ENCODE measurements around the gene CHDH. TPM values are rescaled to one million over a fixed set of nuclear protein-coding genes. Genes with fewer than 3 reads are reported as not detected.

CHDH gene
- total and polyA plus RNA-seq, 8 donors: 9.3 to 28.2 (median 18.5) TPM

DNA sequence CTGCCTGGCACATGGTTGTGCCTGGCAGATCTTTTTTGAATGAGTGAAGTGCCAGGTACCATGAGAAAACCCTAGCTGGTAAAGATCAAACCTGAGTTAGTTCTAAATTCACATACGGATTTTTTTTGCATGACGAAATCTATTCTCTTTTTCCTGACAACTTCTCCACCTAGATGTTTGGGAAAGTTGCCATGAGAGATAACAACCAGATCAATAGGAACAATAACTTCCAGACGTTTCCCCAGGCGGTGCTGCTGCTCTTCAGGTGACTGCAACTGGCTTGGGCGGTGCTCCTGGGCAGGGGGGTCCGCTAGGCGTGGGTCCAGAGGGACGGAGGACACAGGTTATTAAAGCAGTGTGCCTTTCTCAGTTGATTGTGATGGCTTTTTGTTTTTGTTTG lies 71.8 kb downstream of the CHDH start:
- intact Hi-C loops (cut with DNase I): no loop called here
- ATAC-seq: peak in 1 of 4 donors; percentile 46

DNA sequence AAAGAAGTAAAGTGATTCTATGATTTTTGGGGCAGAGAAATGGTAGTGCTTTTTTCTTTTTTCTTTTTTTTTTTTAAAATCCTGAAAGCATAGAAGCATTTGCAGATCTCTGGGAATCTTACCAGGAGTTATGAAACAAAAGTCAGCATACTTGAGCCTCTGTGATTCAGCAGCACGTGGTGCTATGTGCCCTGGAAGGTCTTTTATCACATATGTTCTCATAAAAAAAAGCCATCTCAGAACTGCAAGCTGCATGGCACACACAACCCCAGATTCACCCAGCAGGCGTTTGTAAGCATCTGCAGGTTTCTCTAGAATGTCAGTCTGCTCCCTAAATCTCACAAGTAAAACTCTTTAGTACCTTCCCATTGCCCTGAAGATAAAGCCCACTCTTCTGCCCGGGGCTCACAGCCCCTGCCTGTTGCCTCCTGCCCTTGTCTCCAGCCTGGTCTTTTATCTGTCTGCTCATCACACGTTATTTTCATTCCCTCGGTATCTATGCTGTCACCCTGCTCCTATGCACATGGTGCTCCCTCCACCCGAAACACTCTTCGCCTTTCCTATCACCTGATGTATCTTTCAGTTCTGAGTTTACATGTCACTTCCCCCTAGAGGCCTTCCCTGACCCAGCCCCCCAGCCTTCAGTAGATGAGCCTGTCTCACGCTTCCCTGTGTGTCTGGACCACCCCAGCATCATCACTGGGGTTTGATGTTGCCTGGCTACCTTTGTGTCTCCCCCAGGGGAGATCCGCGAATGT lies 72.4 kb downstream of the CHDH start:
- DNase-seq (peak in 1 of 6 donors; percentile 31), FAIRE-seq (no peak), ATAC-seq (peak; percentile 48 to 66 (median 60))
- H3K27me3 ChIP-seq: no peaks in the 10 kb centered on the region
- no peaks in the 10 kb centered on the region for H3K36me3 ChIP-seq
- H3K4me3 ChIP-seq: no peak overlapping the region
- H3K27ac ChIP-seq: no peak overlapping the region
- H3K9me3 ChIP-seq: no peaks in the 10 kb centered on the region
- WGBS, 2 donors: 64 to 71% methylated on average over 10 of the region's 10 CpGs
- H3K4me1 ChIP-seq: peaks cover 0 to 6% (median 0%) of the 10 kb centered on the region in 3 donors
- intact Hi-C loops (cut with DNase I): no loop called here
- TF ChIP-seq, protein P1, sequence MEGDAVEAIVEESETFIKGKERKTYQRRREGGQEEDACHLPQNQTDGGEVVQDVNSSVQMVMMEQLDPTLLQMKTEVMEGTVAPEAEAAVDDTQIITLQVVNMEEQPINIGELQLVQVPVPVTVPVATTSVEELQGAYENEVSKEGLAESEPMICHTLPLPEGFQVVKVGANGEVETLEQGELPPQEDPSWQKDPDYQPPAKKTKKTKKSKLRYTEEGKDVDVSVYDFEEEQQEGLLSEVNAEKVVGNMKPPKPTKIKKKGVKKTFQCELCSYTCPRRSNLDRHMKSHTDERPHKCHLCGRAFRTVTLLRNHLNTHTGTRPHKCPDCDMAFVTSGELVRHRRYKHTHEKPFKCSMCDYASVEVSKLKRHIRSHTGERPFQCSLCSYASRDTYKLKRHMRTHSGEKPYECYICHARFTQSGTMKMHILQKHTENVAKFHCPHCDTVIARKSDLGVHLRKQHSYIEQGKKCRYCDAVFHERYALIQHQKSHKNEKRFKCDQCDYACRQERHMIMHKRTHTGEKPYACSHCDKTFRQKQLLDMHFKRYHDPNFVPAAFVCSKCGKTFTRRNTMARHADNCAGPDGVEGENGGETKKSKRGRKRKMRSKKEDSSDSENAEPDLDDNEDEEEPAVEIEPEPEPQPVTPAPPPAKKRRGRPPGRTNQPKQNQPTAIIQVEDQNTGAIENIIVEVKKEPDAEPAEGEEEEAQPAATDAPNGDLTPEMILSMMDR (IDR thresholded peaks at IDR 0.05): no peak

More for the DNA sequence above, 71.8 kb downstream of the CHDH start:
- H3K4me3 ChIP-seq: no peak overlapping the region
- H3K9me3 ChIP-seq: no peaks in the 10 kb centered on the region
- 38 to 41% methylated on average over 8 of the region's 8 CpGs for whole genome bisulfite sequencing, 2 donors
- TF ChIP-seq, protein P1 (IDR thresholded peaks at IDR 0.05): no peak
- FAIRE-seq (no peak), DNase-seq (no peak)
- H3K27me3 ChIP-seq: no peaks in the 10 kb centered on the region
- no peak overlapping the region for H3K27ac ChIP-seq
- H3K4me1 ChIP-seq: peaks cover 0 to 6% (median 0%) of the 10 kb centered on the region in 3 donors
- H3K36me3 ChIP-seq: no peaks in the 10 kb centered on the region

DNA sequence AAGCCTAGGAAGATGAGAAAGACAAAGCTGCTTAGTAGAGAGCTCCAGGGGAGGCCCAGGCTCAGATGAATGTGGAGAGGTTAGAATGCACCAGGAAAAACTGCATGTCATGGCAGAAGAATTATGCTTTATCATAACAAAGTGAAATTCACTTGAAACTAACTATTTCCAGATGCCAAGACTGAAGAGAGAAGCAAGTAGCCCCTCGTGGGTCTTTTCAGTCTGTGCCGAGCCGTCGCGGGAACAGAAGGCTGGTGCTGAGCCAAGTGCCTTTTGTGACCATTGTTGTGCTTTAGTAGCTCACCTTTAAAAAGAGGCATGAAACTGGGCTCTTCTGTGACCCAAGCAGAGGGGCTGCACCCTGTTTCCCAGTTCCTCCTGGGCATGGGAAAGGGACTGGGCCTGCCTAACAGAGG lies 73.2 kb downstream of the CHDH start:
- Histone ChIP-seq H3K36me3 (no peaks in the 10 kb centered on the region), H3K4me3 (no peak overlapping the region), H3K27me3 (no peaks in the 10 kb centered on the region), H3K27ac (no peak overlapping the region), H3K9me3 (no peaks in the 10 kb centered on the region), H3K4me1 (peaks cover 0 to 6% (median 0%) of the 10 kb centered on the region in 3 donors)
- intact Hi-C loops (cut with DNase I): no loop called here
- DNase-seq: no peak
- no peak for ATAC-seq
- WGBS, 2 donors: 76 to 82% methylated on average over 5 of the region's 5 CpGs
- FAIRE-seq: no peak
- TF ChIP-seq, protein P1 (IDR thresholded peaks at IDR 0.05): no peak

DNA sequence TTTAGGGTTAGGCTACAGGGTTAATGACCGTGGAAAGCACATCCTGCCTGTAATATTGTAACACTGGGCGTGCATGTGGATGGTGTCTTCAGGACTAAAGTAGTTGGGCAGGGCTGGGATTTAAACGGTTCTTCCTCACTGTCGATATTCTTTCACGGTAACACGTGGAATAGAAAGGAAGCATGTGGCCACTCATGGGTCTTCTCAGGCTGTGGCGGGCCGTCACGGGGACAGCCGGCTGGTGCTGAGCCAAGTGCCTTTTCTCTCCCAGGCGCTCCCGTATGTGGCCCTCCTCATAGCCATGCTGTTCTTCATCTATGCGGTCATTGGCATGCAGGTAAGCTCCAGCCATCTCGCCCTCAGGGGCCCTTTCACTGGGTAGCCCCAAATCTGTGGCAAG lies 73.7 kb downstream of the CHDH start:
- FAIRE-seq (no peak), ATAC-seq (no peak), DNase-seq (no peak)
- H3K4me3 ChIP-seq: no peak overlapping the region
- H3K27me3 ChIP-seq: no peaks in the 10 kb centered on the region
- WGBS, 2 donors: 90 to 94% methylated on average over 14 of the region's 14 CpGs
- TF ChIP-seq, protein P1 (IDR thresholded peaks at IDR 0.05): no peak
- no peaks in the 10 kb centered on the region for H3K9me3 ChIP-seq
- no peak overlapping the region for H3K27ac ChIP-seq
- intact Hi-C loops (cut with DNase I): no loop called here
- H3K36me3 ChIP-seq: no peaks in the 10 kb centered on the region
- peaks cover 0 to 6% (median 0%) of the 10 kb centered on the region in 3 donors for H3K4me1 ChIP-seq
